IPS DF 4.7 (cell line): Measurements from ENCODE around the gene UBE3A.
"Not testable (repeated sequence)": the region's sequence is repeated elsewhere in the genome, so short reads cannot be mapped to it uniquely, and the experiment has no call there.

Source experiments
- DNase-seq: peaks from one replicate; pipeline ENCODE4 v3.0.0-alpha.2; 2013; ENCODE audit warnings: low spot score; ENCODE audit errors: extremely low read depth

The UBE3A gene

DNA sequence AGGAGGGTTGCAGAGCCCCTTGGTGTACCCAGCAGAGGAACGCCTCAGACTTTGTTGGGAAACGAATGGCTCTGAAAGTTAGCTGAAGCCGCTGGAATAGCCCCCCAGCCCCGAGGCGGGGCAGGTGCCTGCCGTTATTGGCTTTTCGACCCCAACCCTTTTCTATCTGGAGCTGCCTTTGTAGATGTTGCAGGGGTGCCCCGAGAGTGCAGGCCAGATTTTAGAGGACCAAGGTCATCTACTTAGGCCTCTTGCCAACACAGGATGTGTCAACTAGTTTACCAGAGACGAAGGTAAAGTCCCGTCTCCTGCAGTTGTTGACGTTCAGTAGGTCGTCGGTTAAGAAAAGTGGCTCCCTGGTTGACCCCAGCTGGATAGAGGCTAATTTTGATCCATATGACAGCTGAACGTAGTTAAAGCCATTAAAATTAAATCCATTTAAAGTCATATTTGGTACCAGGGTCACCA is 579 bp upstream of the UBE3A start:
- no peak for DNase-seq

DNA sequence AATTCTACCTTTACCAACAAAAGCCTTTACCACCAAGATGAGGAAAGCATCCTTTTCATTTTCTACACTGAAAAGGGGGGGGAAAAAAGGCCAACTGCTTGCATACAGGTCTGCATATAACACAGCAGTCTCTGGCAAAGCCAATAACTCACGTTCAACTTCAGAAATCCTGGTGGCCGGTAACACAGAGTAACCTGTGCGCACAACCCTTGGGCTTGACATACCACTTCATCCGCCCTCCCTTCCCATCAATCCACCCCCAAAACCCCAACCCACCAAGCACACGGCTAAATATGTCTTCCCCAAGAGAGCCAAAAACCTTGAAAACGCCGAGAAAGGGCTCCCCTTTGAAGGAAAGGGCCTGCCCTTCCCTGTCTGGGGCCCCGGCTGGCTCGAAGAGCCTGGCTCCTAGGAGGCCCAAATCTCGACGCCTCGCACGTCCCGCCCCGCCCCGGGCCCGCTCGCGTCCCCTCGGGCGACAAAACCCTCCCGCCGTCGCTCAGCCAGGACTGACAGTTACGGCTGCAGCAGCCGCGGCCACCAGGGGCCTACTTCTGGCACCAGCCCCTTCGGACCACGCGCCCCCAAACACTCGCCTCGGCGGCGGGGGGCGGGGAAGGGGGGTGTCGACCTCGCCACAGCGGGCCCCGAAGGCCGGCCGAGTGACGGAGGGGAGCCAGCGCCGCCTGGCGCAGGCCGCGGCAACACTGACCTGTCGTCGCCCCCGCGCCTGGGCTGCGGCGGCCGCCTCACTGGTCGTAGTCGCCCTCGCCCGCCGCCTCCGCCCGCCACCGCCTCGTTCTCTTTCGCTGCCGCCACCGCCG is 835 bp downstream of the UBE3A start:
- peak; percentile 7 for DNase-seq

DNA sequence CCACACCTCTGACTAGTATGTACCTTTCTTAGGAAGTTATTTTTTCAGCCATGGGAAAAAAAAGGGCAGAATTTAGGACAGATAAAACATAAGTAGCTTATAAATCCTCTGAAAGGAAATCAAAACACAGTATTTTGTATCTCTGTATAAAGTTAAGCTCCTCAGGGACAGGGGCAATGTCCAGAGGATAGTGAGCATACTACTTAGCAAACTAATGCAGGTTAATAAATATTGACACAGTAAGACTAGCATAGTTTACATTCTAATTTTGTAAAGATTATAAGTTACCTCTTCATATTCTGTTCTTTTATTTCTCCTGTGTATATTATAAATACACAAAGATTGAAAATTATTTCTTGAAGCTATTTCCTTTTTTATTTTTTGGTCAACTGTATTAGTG is 2.1 kb downstream of the UBE3A start:
- DNase-seq, result no peak

DNA sequence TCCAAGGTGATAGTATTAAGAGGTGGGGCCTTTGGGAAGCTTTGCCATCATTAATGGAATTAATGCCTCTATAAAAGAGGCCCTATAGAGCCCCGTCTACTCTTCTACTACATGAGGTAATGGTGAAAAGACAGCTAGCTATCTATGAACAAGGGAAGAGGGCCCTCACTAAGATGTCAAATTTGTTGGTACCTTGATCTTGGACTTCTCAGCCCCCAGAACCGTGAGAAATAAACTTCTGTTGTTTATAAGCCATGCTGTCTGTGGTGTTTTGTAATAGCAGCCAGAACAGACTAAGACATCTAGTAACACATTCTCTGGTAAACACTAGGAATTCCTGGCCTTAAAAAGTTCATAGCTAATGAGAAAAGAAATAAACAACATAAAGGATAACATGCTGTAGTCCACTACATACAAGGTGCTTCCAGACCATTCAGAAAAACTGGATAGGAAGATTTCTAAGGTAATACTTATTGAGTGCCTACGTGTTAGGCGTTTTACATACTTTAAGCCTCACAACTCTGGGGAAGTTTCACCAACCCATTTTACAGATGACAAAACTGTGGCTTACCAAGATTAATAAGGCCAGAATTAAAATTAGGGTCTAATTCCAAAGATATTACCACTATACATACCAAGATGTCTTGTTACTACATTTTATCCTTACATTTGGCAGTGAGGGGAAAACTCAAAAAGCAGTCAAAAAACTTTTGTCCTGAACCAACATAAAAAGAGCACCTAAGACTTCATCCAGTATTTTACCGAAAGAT is 3.2 kb downstream of the UBE3A start:
- DNase-seq, result no peak

DNA sequence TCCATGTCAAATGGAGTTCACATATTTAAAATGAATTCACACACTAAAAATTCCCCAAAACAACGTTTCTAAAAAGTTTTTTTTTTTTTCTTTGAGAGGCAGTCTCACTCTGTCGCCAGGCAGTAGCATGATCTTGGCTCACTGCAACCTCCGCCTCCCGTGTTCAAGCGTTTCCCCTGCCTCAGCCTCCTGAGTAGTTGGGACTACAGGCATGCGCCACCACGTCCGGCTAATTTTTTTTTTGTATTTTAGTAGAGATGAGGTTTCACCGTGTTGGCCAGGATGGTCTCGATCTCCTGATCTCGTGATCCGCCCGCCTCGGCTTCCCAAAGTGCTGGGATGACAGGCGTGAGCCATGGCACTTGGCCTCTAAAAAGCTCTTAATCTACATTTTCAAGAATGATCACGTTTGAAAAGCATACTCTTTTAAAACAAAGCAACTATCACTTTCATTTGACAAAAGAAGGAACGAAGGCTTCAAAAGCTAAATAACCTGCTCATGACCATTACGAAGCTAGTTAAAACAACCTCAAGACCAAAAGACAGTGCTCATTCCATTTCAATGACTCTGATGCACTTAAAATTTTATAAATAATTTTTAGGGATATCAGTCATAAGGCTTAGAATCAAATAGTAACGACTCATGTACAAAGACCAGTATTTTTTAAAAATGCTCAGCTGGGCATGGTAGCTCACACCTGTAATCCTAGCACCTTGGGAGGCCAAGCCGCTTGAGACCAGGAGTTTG is 5.5 kb downstream of the UBE3A start:
- DNase-seq, result no peak

- no peak for DNase-seq
These were observed 6.8 kb downstream of the UBE3A start for GRCh38 chr15:25431836-25432561.

GRCh38 chr15:25427861-25428260 is 11.0 kb downstream of the UBE3A start:
- no peak for DNase-seq

DNA sequence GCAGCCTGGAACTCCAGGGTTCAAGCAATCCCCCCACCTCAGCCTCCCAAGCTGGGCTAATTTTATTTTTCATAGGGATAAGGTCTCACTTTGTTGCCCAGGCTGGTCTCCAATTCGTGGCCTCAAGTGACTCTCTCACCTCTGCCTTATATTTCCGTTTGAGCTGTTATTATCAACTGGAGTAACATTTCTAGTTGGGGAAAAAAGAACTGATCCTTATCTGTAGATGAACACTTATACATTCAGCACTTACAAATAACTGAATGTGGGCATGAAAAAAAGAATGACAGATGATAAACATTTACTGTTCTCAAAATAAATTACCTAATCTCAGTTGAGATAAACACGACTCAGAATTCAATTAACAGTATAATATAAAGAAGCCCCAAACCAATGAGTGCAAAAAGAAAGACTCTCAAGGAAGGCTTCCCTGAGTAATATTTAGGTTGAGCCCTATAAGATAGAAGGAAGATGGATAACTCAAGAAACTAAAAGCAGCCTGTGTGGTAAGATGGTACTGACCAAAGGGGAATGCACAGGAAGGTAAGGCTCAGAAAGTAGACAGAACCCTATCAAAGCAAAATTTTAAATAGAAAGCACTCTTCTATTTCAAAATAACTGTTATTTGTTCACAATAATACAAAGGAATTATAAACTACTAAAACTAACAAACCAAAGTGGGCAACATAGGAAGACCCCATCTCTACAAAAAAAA is 11.8 kb downstream of the UBE3A start:
- no peak for DNase-seq

- no peak for DNase-seq
These were observed 14.8 kb downstream of the UBE3A start for GRCh38 chr15:25424073-25424472.

GRCh38 chr15:25422021-25422420 is 16.8 kb downstream of the UBE3A start:
- DNase-seq, result no peak

DNA sequence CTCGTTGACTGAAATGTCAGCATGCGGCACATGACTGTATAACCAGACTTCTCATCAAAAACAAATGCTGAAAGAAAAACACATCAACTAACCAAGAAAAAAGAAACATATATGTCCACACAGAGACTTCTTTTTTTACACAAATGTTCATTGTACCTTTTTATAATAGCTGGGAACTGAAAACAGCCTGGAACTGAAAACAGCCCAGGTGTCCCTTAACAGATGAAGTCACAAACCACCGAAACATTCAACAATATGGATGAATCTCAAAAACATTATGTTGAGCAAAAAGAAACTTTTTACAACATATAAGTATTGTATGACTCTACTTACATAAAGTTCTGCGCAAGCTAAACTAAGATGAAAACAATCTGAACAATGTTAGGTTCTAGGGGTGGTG is 20.6 kb downstream of the UBE3A start:
- no peak for DNase-seq

GRCh38 chr15:25417604-25418003 is 21.2 kb downstream of the UBE3A start:
- DNase-seq, result no peak

- DNase-seq, result no peak
These were observed 22.1 kb downstream of the UBE3A start for GRCh38 chr15:25416693-25417092.

- DNase-seq, result no peak
These were observed 23.1 kb downstream of the UBE3A start for GRCh38 chr15:25415707-25416106.

DNA sequence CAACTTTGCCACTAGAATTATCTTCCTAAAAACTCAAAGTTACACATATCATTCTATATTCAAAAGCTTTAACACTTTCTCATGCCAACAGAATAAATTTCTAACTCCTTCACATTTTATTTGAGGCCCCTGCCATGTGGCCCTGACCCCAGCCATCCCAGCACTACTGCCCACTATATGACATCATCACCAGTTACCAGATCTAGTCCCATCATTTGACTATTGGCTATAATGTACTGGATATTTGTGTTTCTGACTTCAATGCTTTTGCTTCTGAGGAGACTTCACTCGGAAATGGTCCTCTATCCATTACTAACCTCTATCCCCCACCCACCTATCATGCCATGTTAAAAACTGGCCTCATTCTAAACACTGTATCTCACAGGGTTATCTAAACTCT is 23.6 kb downstream of the UBE3A start:
- no peak for DNase-seq

- no peak for DNase-seq
These were observed 28.2 kb downstream of the UBE3A start for GRCh38 chr15:25410649-25411048.

DNA sequence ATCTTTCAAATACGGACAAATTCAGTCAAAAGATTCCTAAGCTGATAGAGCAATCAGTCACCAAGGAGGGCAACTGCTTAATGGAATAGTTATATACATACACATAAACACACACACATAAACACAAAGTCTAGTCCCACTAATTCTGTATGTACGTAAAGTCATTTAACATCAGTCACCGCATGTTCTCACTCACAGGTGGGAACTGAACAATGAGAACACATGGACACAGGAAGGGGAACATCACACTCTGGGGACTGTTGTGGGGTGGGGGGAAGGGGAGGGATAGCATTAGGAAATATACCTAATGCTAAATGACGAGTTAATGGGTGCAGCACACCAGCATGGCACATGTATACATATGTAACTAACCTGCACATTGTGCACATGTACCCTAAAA is 29.1 kb downstream of the UBE3A start:
- DNase-seq, result not testable (repeated sequence)

- no peak for DNase-seq
These were observed 29.9 kb downstream of the UBE3A start for GRCh38 chr15:25408929-25409328.

DNA sequence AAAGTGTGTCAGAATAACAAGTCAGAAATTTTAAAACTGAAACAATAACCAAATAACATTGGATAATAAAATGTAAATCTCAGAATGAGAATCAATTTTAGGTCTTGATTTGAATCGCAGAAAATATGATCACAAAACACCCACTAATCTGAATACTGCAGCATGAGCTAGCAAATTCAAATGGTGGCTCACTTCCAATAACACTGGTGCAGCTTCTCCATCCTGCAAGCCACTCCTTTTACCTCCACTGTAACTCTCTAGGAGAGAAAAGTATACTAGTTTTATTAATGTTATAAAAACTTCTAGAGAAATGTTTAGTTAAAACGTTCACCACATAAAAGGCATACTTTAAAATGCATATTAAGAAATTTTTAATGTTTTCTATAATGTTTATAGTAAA is 30.4 kb downstream of the UBE3A start:
- DNase-seq, result no peak

- no peak for DNase-seq
These were observed 30.9 kb downstream of the UBE3A start for GRCh38 chr15:25407950-25408349.

- no peak for DNase-seq
These were observed 32.0 kb downstream of the UBE3A start for GRCh38 chr15:25406846-25407245.
